ENCODE data around the gene RXRA.

GRCh38 chr9:134433101-134433500 is 106.8 kb downstream of the RXRA start:
- no peak for TF ChIP-seq POLR2A (IDR thresholded peaks at IDR 0.05; ENCODE audit: low read depth, low read length)
- no peak for TF ChIP-seq POLR2AphosphoS5 (IDR thresholded peaks at IDR 0.05; ENCODE audit: low read depth, low read length)

Data from GM12891 (cell line).